ENCODE results near the gene CRIP2. TPM values are rescaled to one million over a fixed set of nuclear protein-coding genes. Genes with fewer than 3 reads are reported as not detected.

CRIP2 gene
- total and polyA plus RNA-seq, 9 of the 15 experiments (the other 6 are each of a cell fraction or from before 2014, with no cell fraction given): 0.18 to 2.0 (median 0.69) TPM; not detected in 1

DNA sequence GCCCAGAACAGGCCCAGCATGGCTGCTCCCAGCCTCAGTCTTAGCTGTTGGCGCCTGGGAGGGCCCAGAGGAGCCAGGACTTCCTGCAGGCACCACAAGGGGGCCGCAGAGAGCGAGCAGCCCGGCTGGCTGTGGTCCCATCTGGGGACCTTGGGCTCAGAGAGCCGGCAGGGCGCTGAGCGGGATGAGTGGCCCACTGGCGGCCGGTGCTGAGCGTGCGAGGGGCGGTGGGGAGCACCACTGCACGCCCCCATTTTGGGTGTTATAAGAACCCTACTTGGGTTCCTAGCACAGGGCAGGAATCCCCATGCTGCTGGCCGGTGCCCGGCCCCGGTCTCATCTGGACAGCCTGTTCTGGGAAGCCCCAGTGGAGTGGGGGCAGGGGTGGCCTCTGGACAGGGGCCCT lies 25.9 kb upstream of the CRIP2 start (continued):
- TF ChIP-seq, protein P1, sequence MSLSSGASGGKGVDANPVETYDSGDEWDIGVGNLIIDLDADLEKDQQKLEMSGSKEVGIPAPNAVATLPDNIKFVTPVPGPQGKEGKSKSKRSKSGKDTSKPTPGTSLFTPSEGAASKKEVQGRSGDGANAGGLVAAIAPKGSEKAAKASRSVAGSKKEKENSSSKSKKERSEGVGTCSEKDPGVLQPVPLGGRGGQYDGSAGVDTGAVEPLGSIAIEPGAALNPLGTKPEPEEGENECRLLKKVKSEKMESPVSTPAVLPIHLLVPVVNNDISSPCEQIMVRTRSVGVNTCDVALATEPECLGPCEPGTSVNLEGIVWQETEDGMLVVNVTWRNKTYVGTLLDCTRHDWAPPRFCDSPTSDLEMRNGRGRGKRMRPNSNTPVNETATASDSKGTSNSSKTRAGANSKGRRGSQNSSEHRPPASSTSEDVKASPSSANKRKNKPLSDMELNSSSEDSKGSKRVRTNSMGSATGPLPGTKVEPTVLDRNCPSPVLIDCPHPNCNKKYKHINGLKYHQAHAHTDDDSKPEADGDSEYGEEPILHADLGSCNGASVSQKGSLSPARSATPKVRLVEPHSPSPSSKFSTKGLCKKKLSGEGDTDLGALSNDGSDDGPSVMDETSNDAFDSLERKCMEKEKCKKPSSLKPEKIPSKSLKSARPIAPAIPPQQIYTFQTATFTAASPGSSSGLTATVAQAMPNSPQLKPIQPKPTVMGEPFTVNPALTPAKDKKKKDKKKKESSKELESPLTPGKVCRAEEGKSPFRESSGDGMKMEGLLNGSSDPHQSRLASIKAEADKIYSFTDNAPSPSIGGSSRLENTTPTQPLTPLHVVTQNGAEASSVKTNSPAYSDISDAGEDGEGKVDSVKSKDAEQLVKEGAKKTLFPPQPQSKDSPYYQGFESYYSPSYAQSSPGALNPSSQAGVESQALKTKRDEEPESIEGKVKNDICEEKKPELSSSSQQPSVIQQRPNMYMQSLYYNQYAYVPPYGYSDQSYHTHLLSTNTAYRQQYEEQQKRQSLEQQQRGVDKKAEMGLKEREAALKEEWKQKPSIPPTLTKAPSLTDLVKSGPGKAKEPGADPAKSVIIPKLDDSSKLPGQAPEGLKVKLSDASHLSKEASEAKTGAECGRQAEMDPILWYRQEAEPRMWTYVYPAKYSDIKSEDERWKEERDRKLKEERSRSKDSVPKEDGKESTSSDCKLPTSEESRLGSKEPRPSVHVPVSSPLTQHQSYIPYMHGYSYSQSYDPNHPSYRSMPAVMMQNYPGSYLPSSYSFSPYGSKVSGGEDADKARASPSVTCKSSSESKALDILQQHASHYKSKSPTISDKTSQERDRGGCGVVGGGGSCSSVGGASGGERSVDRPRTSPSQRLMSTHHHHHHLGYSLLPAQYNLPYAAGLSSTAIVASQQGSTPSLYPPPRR (CRISPR knock-in tag; IDR thresholded peaks at IDR 0.05; ENCODE audit: borderline replicate concordance): no peak
- no peak for TF ChIP-seq SIN3A (IDR thresholded peaks at IDR 0.05; ENCODE audit: borderline replicate concordance in 2 of 2, control insufficient read depth in 1 of 2, low read depth in 2 of 2, low read length in 2 of 2)
- TF ChIP-seq, protein P2, sequence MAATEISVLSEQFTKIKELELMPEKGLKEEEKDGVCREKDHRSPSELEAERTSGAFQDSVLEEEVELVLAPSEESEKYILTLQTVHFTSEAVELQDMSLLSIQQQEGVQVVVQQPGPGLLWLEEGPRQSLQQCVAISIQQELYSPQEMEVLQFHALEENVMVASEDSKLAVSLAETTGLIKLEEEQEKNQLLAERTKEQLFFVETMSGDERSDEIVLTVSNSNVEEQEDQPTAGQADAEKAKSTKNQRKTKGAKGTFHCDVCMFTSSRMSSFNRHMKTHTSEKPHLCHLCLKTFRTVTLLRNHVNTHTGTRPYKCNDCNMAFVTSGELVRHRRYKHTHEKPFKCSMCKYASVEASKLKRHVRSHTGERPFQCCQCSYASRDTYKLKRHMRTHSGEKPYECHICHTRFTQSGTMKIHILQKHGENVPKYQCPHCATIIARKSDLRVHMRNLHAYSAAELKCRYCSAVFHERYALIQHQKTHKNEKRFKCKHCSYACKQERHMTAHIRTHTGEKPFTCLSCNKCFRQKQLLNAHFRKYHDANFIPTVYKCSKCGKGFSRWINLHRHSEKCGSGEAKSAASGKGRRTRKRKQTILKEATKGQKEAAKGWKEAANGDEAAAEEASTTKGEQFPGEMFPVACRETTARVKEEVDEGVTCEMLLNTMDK (IDR thresholded peaks at IDR 0.05; ENCODE audit: borderline replicate concordance, insufficient read depth, low read depth, low read length, poor library complexity, severe bottlenecking): peak; percentile 45
- TF ChIP-seq TEAD2 (tag; IDR thresholded peaks at IDR 0.05): no peak
- TF ChIP-seq, protein P3, sequence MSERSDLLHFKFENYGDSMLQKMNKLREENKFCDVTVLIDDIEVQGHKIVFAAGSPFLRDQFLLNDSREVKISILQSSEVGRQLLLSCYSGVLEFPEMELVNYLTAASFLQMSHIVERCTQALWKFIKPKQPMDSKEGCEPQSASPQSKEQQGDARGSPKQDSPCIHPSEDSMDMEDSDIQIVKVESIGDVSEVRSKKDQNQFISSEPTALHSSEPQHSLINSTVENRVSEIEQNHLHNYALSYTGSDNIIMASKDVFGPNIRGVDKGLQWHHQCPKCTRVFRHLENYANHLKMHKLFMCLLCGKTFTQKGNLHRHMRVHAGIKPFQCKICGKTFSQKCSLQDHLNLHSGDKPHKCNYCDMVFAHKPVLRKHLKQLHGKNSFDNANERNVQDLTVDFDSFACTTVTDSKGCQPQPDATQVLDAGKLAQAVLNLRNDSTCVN (CRISPR knock-in tag; IDR thresholded peaks at IDR 0.05): no peak
- TF ChIP-seq ZNF79 (CRISPR knock-in tag; IDR thresholded peaks at IDR 0.05; ENCODE audit: low read depth): no peak
- TF ChIP-seq HLTF (IDR thresholded peaks at IDR 0.05): no peak
- peak in 1 of 3 experiments; percentile 38 for TF ChIP-seq YY1 (IDR thresholded peaks at IDR 0.05; ENCODE audit: borderline replicate concordance in 1 of 3, control insufficient read depth in 1 of 3, extremely low read depth in 1 of 3, insufficient read depth in 3 of 3, insufficient read length in 1 of 3, insufficient replicate concordance in 2 of 3, low read depth in 1 of 3, low read length in 2 of 3)
- TF ChIP-seq, protein P4, sequence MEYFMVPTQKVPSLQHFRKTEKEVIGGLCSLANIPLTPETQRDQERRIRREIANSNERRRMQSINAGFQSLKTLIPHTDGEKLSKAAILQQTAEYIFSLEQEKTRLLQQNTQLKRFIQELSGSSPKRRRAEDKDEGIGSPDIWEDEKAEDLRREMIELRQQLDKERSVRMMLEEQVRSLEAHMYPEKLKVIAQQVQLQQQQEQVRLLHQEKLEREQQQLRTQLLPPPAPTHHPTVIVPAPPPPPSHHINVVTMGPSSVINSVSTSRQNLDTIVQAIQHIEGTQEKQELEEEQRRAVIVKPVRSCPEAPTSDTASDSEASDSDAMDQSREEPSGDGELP (CRISPR knock-in tag; IDR thresholded peaks at IDR 0.05; ENCODE audit: borderline replicate concordance): no peak
- no peak for TF ChIP-seq RNF2 (IDR thresholded peaks at IDR 0.05)
- no peak for TF ChIP-seq BDP1 (IDR thresholded peaks at IDR 0.05; ENCODE audit: insufficient read depth, insufficient read length)
- no peak for TF ChIP-seq U2AF1 (optimal IDR thresholded peaks at IDR 0.05; ENCODE audit: low read depth, low read length)
- peak; percentile 36 to 59; a peak in 3 of 4 replicates for TF ChIP-seq RAD21 (CRISPR knock-in tag; conservative IDR thresholded peaks at IDR 0.05 in 1 of 2, IDR thresholded peaks at IDR 0.05 in 1 of 2)
- no peak for TF ChIP-seq CBFA2T2 (conservative IDR thresholded peaks at IDR 0.05)
- TF ChIP-seq SRSF9 (IDR thresholded peaks at IDR 0.05; ENCODE audit: borderline replicate concordance, low read depth, low read length): no peak
- no peak for TF ChIP-seq NFXL1 (CRISPR knock-in tag; IDR thresholded peaks at IDR 0.05)
- 0 out of 2 replicates have a peak, but pooled peaks have one; percentile 6 for TF ChIP-seq ZFX (CRISPR knock-in tag; IDR thresholded peaks at IDR 0.05)
- TF ChIP-seq SMAD4 (CRISPR knock-in tag; conservative IDR thresholded peaks at IDR 0.05): no peak
